Measurements from ENCODE around the gene RNF123.
"Not testable (repeated sequence)": the region's sequence is repeated elsewhere in the genome, so short reads cannot be mapped to it uniquely, and the experiment has no call there.

Gene RNF123

DNA sequence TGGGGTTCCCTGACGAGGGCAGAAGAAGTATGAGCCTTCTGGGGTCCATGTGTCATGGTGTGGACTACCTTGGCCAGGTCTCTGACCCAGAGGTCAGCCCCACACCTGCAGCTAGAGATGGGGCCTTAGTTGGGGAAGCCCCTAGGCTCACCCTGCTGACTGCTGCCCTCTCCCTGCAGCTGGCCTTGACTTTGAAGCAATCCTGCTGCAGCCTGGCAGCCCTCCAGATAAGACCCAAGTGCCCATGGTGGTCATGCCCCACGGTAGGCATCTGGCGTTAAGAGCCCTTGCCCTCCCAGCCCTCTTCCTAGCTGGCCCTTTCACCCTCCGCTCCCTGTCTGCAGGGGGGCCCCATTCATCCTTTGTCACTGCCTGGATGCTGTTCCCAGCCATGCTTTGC lies 7.8 kb upstream of the RNF123 start:
- no peak overlapping the region for H3K27ac ChIP-seq
- no peak for TF ChIP-seq ZFX (IDR thresholded peaks at IDR 0.05; ENCODE audit: borderline replicate concordance)
- TF ChIP-seq, protein P1, sequence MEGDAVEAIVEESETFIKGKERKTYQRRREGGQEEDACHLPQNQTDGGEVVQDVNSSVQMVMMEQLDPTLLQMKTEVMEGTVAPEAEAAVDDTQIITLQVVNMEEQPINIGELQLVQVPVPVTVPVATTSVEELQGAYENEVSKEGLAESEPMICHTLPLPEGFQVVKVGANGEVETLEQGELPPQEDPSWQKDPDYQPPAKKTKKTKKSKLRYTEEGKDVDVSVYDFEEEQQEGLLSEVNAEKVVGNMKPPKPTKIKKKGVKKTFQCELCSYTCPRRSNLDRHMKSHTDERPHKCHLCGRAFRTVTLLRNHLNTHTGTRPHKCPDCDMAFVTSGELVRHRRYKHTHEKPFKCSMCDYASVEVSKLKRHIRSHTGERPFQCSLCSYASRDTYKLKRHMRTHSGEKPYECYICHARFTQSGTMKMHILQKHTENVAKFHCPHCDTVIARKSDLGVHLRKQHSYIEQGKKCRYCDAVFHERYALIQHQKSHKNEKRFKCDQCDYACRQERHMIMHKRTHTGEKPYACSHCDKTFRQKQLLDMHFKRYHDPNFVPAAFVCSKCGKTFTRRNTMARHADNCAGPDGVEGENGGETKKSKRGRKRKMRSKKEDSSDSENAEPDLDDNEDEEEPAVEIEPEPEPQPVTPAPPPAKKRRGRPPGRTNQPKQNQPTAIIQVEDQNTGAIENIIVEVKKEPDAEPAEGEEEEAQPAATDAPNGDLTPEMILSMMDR (IDR thresholded peaks at IDR 0.05): no peak

DNA sequence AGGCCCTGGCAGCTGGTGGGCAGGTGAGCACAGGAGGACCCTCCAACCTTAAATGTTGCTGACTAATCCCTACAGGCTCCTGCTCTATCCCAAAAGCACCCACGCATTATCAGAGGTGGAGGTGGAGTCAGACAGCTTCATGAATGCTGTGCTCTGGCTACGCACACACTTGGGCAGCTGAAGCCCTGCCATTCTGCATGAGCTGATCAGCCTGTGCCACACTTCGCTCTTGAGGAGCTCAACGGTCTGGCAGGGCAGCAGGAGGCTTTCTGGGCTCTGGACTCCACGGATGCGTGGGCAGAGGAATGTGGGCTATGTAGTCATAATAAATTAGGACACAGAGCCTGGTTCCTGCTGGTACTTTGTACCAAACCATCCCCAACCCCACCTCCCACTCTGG lies 6.2 kb upstream of the RNF123 start:
- H3K27ac ChIP-seq: peak overlapping the region; percentile 15

DNA sequence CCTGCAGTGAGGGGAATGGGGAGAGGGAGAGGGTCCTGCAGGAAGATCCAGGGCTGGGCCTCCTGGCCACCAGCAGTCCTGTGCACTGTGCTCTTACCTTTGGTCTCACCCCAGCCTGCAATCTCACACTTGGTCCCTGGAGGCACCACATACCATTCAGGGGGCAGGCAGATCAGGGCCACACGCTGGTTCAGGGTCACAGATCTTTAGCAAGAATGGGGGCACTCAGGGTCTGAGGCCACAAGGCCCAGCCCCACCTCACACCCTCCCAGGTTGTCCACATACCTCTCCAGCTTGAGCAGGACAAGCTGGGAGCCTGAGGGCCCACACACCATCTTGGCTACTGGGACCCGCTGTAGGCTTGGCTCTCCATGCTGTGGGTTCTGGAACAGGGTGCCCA lies 4.9 kb upstream of the RNF123 start:
- peak overlapping the region; percentile 15; the same call in 1 of the 2 replicates for H3K27ac ChIP-seq

More for the DNA sequence above, 6.2 kb upstream of the RNF123 start:
- no peak for TF ChIP-seq ZFX (IDR thresholded peaks at IDR 0.05; ENCODE audit: borderline replicate concordance)
- TF ChIP-seq, protein P1 (IDR thresholded peaks at IDR 0.05): no peak

DNA sequence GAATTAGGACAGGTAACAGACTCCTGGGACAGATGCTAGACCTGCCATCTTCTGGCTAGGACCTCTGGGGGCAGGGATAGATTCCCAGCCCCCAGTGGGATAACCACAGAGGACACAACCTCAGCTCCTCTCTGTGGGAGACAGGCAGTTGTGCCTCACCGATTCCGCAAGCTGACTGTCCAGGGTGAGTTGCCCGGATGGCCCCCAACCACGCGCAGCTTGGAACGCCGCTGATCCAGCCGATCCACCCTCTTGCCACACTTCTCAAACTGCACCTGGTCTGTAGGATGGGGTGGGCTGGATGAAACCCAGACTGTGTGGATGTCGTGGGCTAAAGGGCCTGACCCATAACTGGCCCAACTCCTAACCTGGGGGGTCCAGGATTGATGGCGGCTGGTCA lies 4.3 kb upstream of the RNF123 start:
- peak overlapping the region; percentile 71; the same call in 1 of the 2 replicates for H3K27ac ChIP-seq

DNA sequence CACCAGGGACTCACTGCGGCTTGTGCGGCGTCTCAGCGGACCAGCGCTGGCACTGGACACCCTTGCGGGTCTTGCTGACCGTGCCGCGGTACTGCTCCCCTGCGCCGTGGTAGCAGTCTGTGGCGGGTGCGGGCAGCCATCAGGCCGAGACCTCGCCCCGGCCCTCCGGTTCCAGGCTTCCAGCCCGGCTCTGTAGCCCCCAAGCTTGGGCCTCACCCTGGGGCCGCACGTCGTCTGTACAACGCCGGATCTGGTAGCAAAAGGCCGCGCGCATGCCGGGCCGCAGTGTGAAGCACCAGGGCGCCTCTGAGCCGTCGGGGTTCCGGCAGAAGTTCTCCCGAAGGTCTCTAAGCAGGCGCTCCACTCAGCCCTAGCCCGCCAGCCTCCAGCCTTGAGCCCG lies 3.5 kb upstream of the RNF123 start:
- H3K27ac ChIP-seq: peak overlapping the region; percentile 71

DNA sequence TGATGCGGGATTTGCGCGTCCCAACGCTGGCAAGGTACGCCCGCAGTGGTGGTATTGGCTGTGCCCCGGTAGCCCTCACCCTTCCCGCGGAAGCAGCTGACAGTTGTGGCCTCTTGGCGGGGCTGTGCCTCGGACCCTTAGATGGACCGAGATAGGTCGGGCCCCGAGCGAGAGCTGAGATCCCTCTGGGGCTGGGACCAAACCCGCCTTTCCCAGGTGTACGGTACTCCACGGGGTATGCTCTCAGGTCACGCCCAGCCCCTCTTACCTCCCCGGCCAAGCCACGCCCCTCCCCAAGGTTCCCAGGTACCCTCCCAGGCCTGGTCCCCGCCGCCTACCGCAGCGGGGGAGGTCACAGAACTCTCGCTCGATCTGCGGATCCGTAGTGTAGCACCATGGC lies 3.0 kb upstream of the RNF123 start:
- peak overlapping the region; percentile 71 for H3K27ac ChIP-seq

DNA sequence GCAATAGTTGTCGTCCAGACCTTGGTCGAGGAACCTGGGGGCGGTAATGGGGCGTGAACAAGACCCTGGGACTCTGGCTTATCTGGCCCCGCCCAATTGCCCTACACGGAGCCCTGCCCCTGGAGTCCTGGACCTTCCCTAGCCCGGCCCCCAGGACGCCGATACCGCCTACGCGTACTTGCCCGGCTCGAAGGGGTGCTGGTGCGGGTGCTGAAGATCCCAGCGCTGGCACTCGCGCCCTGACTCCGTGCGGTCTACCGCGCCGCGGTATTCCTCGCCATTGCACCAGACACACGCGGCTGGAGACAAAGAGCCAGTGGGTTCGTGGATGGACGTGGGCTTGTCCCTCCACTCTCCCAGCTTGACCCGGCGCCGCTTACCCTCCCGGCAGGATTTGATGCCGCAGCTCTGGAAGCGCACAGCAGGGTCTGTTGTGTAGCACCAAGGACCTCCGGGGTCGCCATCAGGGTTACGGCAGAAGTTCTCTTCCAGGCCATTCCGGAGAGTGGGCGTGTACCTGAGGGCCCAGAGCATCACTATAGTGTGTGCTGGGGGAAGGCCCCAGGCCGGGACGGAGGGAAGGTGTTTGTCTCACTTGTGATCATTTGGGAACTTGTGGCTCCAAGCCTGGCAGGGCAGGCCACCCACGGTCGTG lies 2.5 kb upstream of the RNF123 start:
- H3K27ac ChIP-seq: peak overlapping the region; percentile 71

DNA sequence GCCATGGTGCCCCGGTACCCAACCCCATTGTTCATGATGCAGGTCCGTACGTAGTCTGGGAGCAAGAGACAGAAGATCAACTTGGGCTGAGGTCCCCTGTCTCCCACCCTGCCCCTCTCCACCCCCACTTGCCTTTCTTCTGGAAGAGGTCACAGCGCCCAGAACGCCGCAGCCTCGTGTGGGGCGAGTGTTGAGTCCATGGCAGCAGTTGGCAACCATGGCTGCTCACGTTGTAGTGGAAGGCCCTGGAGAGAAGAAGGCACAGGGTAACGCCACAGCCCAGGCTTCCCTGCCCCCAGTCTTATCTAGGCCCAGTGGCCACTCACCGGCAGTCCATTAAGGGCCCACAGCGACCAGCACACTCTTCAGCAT lies 1.9 kb upstream of the RNF123 start:
- peak overlapping the region; percentile 71 for H3K27ac ChIP-seq

DNA sequence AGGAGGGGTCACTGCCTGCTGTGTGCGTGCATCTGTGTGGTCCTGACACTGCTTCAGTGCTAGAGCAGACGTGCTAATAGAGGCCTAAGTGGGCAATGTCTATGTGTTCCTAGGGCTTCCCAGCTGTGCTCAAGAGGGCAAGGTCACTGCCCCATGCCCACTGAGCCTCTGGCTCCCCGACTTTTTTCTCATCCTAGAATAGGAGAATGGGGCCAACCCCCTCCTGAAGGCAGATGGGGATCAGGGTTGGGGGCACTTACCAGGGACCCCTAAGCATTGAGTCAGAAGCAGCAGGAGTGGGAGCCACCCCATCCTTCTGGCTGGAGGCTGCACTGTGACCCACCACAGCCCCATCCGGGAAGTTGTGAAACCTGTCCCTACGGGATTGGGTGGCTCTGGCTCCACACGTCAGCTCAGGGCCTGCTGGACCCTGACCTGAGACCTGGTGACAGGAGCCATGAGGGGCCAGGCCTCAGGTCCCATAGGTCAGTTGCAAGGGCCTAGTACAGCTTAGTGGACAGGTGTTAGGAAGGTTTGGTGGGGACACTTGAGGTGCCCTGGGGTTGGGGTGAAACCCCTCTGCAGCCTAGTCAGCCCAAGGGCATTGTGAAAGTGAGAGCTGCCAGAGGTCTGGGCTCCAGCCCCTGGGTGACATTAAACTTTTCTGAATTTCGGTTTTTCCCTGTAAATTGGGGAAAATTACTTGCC lies 865 bp upstream of the RNF123 start:
- peak overlapping the region; percentile 71 for H3K27ac ChIP-seq

DNA sequence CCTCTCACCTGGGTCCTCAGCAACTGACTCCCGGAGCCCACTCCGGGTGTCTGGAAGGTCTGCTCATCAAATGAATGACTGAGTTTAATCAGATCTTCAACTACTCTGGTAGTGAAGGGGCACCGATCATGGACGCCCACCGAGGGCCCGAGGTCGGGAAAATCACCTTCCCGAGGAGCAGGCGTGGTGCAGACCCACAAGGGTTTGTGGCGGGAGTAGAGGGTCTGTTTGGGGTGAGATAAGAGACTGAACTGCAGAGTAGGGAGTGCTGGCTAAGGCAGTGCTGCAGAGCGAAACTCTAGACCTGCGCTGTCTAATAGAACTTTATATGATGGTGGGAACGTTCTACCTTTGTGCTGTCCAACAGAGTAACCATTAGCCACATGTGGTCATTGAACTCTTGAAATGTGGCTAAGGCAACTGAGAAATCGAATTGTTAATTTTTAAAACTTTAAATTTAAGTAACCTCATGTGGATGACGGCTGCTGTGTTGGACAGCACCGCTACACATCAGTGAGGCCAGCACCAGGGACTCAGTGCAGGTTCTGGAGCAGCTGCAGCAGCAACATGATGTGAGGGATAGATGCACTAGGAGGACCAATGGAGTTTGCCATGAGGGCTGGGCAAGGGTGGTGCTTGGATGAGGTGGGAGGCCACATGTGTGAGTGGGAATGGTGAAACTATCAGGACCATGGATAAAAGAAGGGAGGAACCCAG lies 709 bp downstream of the RNF123 start:
- peak overlapping the region; percentile 71 for H3K27ac ChIP-seq

DNA sequence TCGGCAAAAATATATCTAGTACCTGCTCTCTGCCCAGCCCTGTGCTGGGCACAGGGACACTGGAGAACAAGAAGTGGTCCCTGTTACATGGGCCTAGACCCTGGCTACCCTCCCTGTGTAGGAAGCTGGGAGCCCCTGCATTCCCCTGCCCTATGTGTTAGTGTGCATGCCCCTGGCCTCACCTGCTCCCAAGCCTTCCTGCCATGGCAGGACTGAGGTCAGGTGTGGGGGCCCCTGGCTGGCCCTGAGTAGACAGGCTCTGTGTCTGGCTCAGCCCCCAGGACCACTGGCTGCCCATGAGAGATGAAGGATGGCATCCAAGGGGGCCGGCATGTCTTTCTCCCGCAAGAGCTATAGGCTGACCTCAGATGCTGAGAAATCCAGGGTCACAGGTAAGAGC lies 1.5 kb downstream of the RNF123 start:
- not testable (repeated sequence) for H3K27ac ChIP-seq

DNA sequence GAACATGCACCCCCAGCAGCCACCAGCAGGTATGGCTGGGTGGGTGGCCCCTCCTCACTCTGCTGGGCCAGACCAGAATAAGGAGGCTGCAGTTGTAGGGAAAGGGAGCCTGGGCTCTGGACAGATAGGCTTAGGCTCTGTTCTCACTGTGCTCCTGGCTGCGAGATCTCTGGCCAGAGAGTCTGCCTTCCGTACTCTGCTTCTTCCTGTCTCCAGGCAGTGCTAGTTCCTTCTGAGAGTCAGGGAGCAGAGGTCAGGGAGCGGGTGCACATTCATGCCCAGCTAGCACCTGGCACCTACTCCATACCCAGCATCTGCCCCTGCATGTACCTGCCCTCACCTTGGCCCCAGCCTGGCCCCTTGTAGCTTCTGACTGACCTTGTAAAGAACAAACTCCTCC lies 2.1 kb downstream of the RNF123 start:
- H3K27ac ChIP-seq: not testable (repeated sequence)

DNA sequence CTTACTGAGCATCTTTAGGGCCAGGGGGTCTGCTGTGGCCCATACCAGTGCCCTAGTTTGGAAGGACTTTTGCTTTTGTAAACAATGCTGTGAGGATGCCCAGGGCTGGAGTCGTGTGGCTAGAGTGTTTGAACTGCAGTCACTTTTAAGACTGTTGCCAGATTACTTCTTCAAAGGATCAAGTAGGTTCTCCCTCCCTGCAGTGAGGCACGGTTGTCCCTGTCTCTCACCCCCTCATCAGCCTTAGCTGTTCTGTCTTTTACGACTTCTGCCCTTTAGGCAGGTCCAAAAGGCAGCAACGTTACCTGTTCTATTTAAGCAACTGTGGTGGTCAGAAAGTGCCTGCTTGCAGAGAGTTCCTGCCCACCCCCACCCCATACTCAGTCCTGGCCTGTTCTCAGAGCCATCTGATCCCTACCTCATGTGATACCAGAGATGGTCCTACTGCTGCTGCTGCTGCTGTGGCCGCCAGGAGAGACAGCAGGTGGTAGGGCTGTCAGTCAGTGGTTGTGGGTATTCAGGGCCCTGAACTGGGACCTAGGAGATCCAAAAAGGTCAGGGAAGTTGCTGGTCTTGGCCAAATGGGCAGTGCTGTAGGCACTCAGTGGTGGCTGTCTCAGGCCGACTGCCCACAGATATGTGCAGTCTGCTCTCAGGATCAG lies 5.2 kb downstream of the RNF123 start:
- H3K27ac ChIP-seq: not testable (repeated sequence)

DNA sequence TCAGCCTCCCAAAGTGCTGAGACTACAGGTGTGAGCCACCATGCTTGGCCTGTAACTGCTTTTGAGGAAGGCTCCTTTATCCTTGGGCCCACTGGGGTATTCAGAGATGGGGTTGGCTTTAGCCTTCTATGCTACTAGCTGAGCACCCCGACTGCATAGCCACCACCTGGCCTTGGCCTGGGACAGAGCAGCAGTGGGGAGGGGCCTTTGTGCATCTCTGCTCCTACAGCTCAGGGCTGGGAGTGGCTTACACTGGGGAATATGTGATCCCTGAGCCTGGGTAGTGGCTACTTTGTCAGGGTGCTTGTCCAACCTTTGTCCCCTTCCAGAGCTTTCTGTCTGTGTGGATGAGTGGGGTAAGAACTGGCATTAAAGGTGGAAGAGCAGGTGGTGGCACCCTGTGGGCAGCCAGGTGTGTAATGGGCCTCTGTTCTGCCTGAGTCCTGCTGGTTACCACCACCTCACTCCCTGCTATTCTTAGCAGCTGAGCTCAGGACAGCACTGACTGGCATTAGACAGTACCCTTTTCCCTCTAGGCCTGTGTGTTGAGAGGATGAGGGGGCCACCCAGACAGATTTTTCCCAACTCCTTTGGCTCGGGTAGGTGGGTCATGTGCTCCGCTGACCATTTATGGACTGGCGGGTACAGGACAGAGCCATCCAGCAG lies 6.1 kb downstream of the RNF123 start:
- H3K27ac ChIP-seq: not testable (repeated sequence)

Data from 22Rv1 (cell line).